ENCODE measurements around the gene EPB41L4A. TPM values are rescaled to one million over a fixed set of nuclear protein-coding genes. Genes with fewer than 3 reads are reported as not detected.

EPB41L4A gene
- total RNA-seq, 1 donor from 2014 or later: 11.1 TPM

DNA sequence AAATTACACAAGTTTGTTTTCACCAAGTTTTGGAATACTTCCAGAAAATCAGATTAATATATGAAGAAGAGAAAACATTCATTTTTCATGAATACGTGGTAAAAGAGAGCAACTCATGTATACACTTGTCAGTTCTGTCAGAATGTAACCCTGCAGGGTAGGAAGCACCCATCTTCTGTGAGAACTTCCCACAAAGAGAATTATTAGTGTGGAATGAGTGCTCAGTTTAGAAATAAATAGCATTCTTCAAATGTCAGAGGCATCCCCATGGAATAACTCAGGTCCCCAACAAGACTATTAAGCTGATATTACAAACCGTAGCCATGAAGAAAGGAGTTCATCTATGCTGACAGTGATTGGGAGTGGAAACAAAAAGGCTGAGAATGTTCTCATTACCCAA is 45.2 kb downstream of the EPB41L4A start:
- Mint-ChIP-seq H3K27me3 (ENCODE audit: low read depth, unreplicated experiment) (no peaks in the 10 kb centered on the region), H3K4me1 (ENCODE audit: low read depth, unreplicated experiment) (no peaks in the 10 kb centered on the region), H3K4me3 (ENCODE audit: unreplicated experiment) (no peak overlapping the region), H3K36me3 (ENCODE audit: low read depth, unreplicated experiment) (no peaks in the 10 kb centered on the region), H3K27ac (ENCODE audit: unreplicated experiment) (no peak overlapping the region), H3K9me3 (ENCODE audit: unreplicated experiment) (no peaks in the 10 kb centered on the region)
- no peak overlapping the region for H3K9ac ChIP-seq (ENCODE audit: low read length)
- H3K27ac ChIP-seq (ENCODE audit: low read depth, low read length): no peak overlapping the region
- no peak overlapping the region for H2AFZ ChIP-seq (ENCODE audit: low read depth, low read length)
- TF ChIP-seq, protein P1, sequence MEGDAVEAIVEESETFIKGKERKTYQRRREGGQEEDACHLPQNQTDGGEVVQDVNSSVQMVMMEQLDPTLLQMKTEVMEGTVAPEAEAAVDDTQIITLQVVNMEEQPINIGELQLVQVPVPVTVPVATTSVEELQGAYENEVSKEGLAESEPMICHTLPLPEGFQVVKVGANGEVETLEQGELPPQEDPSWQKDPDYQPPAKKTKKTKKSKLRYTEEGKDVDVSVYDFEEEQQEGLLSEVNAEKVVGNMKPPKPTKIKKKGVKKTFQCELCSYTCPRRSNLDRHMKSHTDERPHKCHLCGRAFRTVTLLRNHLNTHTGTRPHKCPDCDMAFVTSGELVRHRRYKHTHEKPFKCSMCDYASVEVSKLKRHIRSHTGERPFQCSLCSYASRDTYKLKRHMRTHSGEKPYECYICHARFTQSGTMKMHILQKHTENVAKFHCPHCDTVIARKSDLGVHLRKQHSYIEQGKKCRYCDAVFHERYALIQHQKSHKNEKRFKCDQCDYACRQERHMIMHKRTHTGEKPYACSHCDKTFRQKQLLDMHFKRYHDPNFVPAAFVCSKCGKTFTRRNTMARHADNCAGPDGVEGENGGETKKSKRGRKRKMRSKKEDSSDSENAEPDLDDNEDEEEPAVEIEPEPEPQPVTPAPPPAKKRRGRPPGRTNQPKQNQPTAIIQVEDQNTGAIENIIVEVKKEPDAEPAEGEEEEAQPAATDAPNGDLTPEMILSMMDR (IDR thresholded peaks at IDR 0.05; ENCODE audit: insufficient read depth, low read depth, low read length): no peak
- no peak for TF ChIP-seq EZH2 (IDR thresholded peaks at IDR 0.05; ENCODE audit: insufficient read depth, low read length)
- FAIRE-seq (no peak), DNase-seq (ENCODE audit: low read depth) (no peak)
- no peak overlapping the region for H3K4me2 ChIP-seq (ENCODE audit: low read length)
- H3K36me3 ChIP-seq (ENCODE audit: insufficient read depth, low read length): no peaks in the 10 kb centered on the region
- H4K20me1 ChIP-seq (ENCODE audit: insufficient read depth, low read length): no peaks in the 10 kb centered on the region
- H3K9me3 ChIP-seq (ENCODE audit: insufficient read depth, low read depth, low read length): no peaks in the 10 kb centered on the region
- no peak overlapping the region for H3K4me3 ChIP-seq (ENCODE audit: insufficient read depth, low read depth, low read length)
- no peaks in the 10 kb centered on the region for H3K79me2 ChIP-seq (ENCODE audit: insufficient read depth, low read length)
- no peaks in the 10 kb centered on the region for H3K27me3 ChIP-seq (ENCODE audit: insufficient read depth, low read length)
- no peaks in the 10 kb centered on the region for H3K4me1 ChIP-seq (ENCODE audit: insufficient read depth, low read length)

DNA sequence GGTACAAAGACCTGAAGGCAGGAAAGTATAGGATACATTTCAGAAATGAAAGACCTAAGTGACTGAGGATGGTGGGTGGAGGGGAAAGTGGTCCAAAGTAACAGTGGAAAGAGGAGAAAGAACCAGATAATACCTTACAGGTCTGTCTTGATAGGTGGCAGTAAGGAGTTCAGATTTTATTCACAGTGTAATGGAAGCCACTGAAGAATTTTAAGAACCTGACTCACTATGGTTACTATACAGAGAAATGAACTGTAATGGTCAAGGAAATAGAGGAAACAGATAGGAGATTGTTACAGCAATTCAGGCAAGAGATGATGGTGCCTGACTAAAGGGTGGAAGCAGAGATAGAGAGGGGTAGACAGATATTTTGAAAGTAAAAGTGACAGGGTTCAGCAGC is 46.5 kb downstream of the EPB41L4A start:
- Histone ChIP-seq H3K27ac (ENCODE audit: low read depth, low read length) (no peak overlapping the region), H2AFZ (ENCODE audit: low read depth, low read length) (no peak overlapping the region), H3K4me3 (ENCODE audit: insufficient read depth, low read depth, low read length) (no peak overlapping the region), H3K27me3 (ENCODE audit: insufficient read depth, low read length) (no peaks in the 10 kb centered on the region), H3K36me3 (ENCODE audit: insufficient read depth, low read length) (no peaks in the 10 kb centered on the region), H3K9ac (ENCODE audit: low read length) (no peak overlapping the region), H3K79me2 (ENCODE audit: insufficient read depth, low read length) (no peaks in the 10 kb centered on the region), H3K9me3 (ENCODE audit: insufficient read depth, low read depth, low read length) (no peaks in the 10 kb centered on the region), H3K4me1 (ENCODE audit: insufficient read depth, low read length) (no peaks in the 10 kb centered on the region), H4K20me1 (ENCODE audit: insufficient read depth, low read length) (no peaks in the 10 kb centered on the region), H3K4me2 (ENCODE audit: low read length) (no peak overlapping the region)
- no peak for TF ChIP-seq EZH2 (IDR thresholded peaks at IDR 0.05; ENCODE audit: insufficient read depth, low read length)
- TF ChIP-seq, protein P1 (IDR thresholded peaks at IDR 0.05; ENCODE audit: insufficient read depth, low read depth, low read length): no peak
- Mint-ChIP-seq H3K9me3 (ENCODE audit: unreplicated experiment) (no peaks in the 10 kb centered on the region), H3K27ac (ENCODE audit: unreplicated experiment) (no peak overlapping the region), H3K4me1 (ENCODE audit: low read depth, unreplicated experiment) (no peaks in the 10 kb centered on the region), H3K27me3 (ENCODE audit: low read depth, unreplicated experiment) (no peaks in the 10 kb centered on the region), H3K4me3 (ENCODE audit: unreplicated experiment) (no peak overlapping the region), H3K36me3 (ENCODE audit: low read depth, unreplicated experiment) (no peaks in the 10 kb centered on the region)
- no peak for DNase-seq (ENCODE audit: low read depth)
- no peak for FAIRE-seq

DNA sequence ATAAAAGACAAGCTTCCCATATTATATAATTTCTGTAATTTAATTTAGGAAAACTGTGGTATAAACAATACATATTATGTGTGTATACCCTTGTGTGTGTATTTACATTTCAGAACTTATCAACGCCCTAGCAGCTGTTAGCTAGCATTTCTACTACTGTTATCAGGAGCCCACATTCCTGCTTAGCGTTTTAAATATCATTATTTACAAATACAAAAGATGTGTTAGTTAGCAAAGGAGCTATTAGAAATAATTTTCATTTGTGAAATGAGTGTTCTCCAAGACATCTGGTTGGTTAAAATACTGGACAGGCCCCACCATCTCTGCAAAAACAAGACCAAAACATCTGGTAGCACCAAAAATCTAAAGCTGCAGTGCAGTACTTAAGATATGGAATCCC is 48.0 kb downstream of the EPB41L4A start:
- FAIRE-seq: no peak
- no peak overlapping the region for H3K4me3 Mint-ChIP-seq (ENCODE audit: unreplicated experiment)

More for the DNA sequence above, 48.0 kb downstream of the EPB41L4A start:
- TF ChIP-seq EZH2 (IDR thresholded peaks at IDR 0.05; ENCODE audit: insufficient read depth, low read length): no peak
- TF ChIP-seq, protein P1 (IDR thresholded peaks at IDR 0.05; ENCODE audit: insufficient read depth, low read depth, low read length): no peak
- H3K27ac Mint-ChIP-seq (ENCODE audit: unreplicated experiment): no peak overlapping the region
- no peaks in the 10 kb centered on the region for H3K36me3 Mint-ChIP-seq (ENCODE audit: low read depth, unreplicated experiment)
- no peaks in the 10 kb centered on the region for H3K9me3 Mint-ChIP-seq (ENCODE audit: unreplicated experiment)
- H3K36me3 ChIP-seq (ENCODE audit: insufficient read depth, low read length): no peaks in the 10 kb centered on the region
- no peak overlapping the region for H3K4me3 ChIP-seq (ENCODE audit: insufficient read depth, low read depth, low read length)
- H3K9me3 ChIP-seq (ENCODE audit: insufficient read depth, low read depth, low read length): no peaks in the 10 kb centered on the region
- no peaks in the 10 kb centered on the region for H3K79me2 ChIP-seq (ENCODE audit: insufficient read depth, low read length)
- no peak overlapping the region for H3K27ac ChIP-seq (ENCODE audit: low read depth, low read length)
- no peak overlapping the region for H3K4me2 ChIP-seq (ENCODE audit: low read length)
- no peaks in the 10 kb centered on the region for H3K27me3 Mint-ChIP-seq (ENCODE audit: low read depth, unreplicated experiment)
- no peak overlapping the region for H3K9ac ChIP-seq (ENCODE audit: low read length)
- no peaks in the 10 kb centered on the region for H3K4me1 Mint-ChIP-seq (ENCODE audit: low read depth, unreplicated experiment)
- H3K4me1 ChIP-seq (ENCODE audit: insufficient read depth, low read length): no peaks in the 10 kb centered on the region
- H4K20me1 ChIP-seq (ENCODE audit: insufficient read depth, low read length): no peaks in the 10 kb centered on the region
- DNase-seq (ENCODE audit: low read depth): no peak
- no peak overlapping the region for H2AFZ ChIP-seq (ENCODE audit: low read depth, low read length)
- H3K27me3 ChIP-seq (ENCODE audit: insufficient read depth, low read length): no peaks in the 10 kb centered on the region
